HG03575 (cell line): ENCODE results near the gene CABP2.
"Not testable (repeated sequence)": the region's sequence is repeated elsewhere in the genome, so short reads cannot be mapped to it uniquely, and the experiment has no call there.

Experiments used
- ATAC-seq: cut with Tn5 transposase; IDR thresholded peaks from one replicate; pipeline ENCODE4 v1.9.1; 2021; ENCODE audit not compliant: unreplicated experiment, insufficient number of reproducible peaks, low FRiP score; ENCODE audit errors: extremely low read depth

Gene CABP2

GRCh38 chr11:67484847-67485311, 38.4 kb downstream of the CABP2 start:
- no peak for ATAC-seq

- no peak for ATAC-seq
Observed at GRCh38 chr11:67483831-67484665, 39.2 kb downstream of the CABP2 start.

- ATAC-seq = peak; percentile 38
Observed at GRCh38 chr11:67482827-67483798, 40.1 kb downstream of the CABP2 start, which contains the start of gene AIP. TSS of gene AIP (plus strand) at chr11:67483026. CDS start at chr11:67483159, 133 bp downstream.

- no peak for ATAC-seq
Observed at GRCh38 chr11:67482275-67482826, 40.9 kb downstream of the CABP2 start.

GRCh38 chr11:67477344-67478050, 45.7 kb downstream of the CABP2 start:
- not testable (repeated sequence) for ATAC-seq

- not testable (repeated sequence) for ATAC-seq
Observed at GRCh38 chr11:67476692-67477091, 46.6 kb downstream of the CABP2 start.

- no peak for ATAC-seq
Observed at GRCh38 chr11:67472882-67473281, 50.4 kb downstream of the CABP2 start.

GRCh38 chr11:67470337-67471002, 52.8 kb downstream of the CABP2 start:
- no peak for ATAC-seq

GRCh38 chr11:67469508-67469811, 53.8 kb downstream of the CABP2 start:
- no peak for ATAC-seq
